NCI-H1092 treated with DMSO at 0.1 percent for 48 hours (cell line): ENCODE data around the gene OTUD5.

Source experiments
- DNase-seq: peaks from one replicate; lab custom pipeline; 2025; lab: John Stamatoyannopoulos, UW

OTUD5 gene

GRCh38 chrX:48971249-48972219, 14.1 kb upstream of the OTUD5 start, which contains the start of gene KCND1:
Gene KCND1, minus strand, starts transcription at chrX:48971844. Its CDS starts 1,573 bp downstream, at chrX:48970271.
- DNase-seq: peak; percentile 31

GRCh38 chrX:48969471-48969870, 12.1 kb upstream of the OTUD5 start:
- no peak for DNase-seq

GRCh38 chrX:48968377-48968776, 11.0 kb upstream of the OTUD5 start:
- no peak for DNase-seq

- no peak for DNase-seq
Measured at GRCh38 chrX:48966796-48967579, 9.6 kb upstream of the OTUD5 start.

- no peak for DNase-seq
Measured at GRCh38 chrX:48965959-48966358, 8.6 kb upstream of the OTUD5 start.

GRCh38 chrX:48961585-48962091, 4.2 kb upstream of the OTUD5 start:
- no peak for DNase-seq

GRCh38 chrX:48960291-48960690, 2.9 kb upstream of the OTUD5 start:
- no peak for DNase-seq

GRCh38 chrX:48958635-48959094, 1.3 kb upstream of the OTUD5 start:
- peak; percentile 51 for DNase-seq

GRCh38 chrX:48957827-48958634, 624 bp upstream of the OTUD5 start:
- peak; percentile 98 for DNase-seq

GRCh38 chrX:48956728-48957414, 536 bp downstream of the OTUD5 start:
- no peak for DNase-seq

GRCh38 chrX:48948589-48948988, 8.8 kb downstream of the OTUD5 start:
- DNase-seq: no peak

- DNase-seq: no peak
Measured at GRCh38 chrX:48945517-48946348, 11.7 kb downstream of the OTUD5 start.

- no peak for DNase-seq
Measured at GRCh38 chrX:48942895-48943294, 14.5 kb downstream of the OTUD5 start.

- no peak for DNase-seq
Measured at GRCh38 chrX:48940404-48940955, 16.9 kb downstream of the OTUD5 start.

- DNase-seq: no peak
Measured at GRCh38 chrX:48939524-48940228, 17.7 kb downstream of the OTUD5 start.

- DNase-seq: no peak
Measured at GRCh38 chrX:48938721-48939425, 18.5 kb downstream of the OTUD5 start.

GRCh38 chrX:48937054-48937907, 20.1 kb downstream of the OTUD5 start:
- no peak for DNase-seq
